SH-SY5Y (cell line): Measurements from ENCODE around the gene LDB2.

ENCODE experiments used
- GATA2 ChIP-seq: IDR thresholded peaks from 2 replicates; pipeline ENCODE4 v1.6.1; 2011; ENCODE audit warnings: mild to moderate bottlenecking, low read depth, low read length
- GATA3 ChIP-seq: IDR thresholded peaks from 2 replicates; pipeline ENCODE4 v1.6.1; 2011; ENCODE audit warnings: low read depth, mild to moderate bottlenecking, low read length, moderate library complexity

Gene LDB2

GRCh38 chr4:16896881-16897750 is 1.3 kb downstream of the LDB2 start:
- no peak for TF ChIP-seq GATA3

GRCh38 chr4:16894406-16894805 is 4.0 kb downstream of the LDB2 start:
- TF ChIP-seq GATA3 (no peak), GATA2 (no peak)

GRCh38 chr4:16893141-16893651 is 5.2 kb downstream of the LDB2 start:
- no peak for TF ChIP-seq GATA2
- TF ChIP-seq GATA3 = no peak

GRCh38 chr4:16890651-16891050 is 7.8 kb downstream of the LDB2 start:
- TF ChIP-seq GATA2 = no peak
- TF ChIP-seq GATA3 = no peak

GRCh38 chr4:16889945-16890344 is 8.5 kb downstream of the LDB2 start:
- TF ChIP-seq GATA2 (no peak), GATA3 (no peak)

GRCh38 chr4:16887887-16888286 is 10.6 kb downstream of the LDB2 start:
- TF ChIP-seq GATA3 (no peak), GATA2 (no peak)

GRCh38 chr4:16884673-16885460 is 13.6 kb downstream of the LDB2 start:
- TF ChIP-seq GATA2 (no peak), GATA3 (no peak)

GRCh38 chr4:16883806-16884205 is 14.6 kb downstream of the LDB2 start:
- TF ChIP-seq GATA2 (no peak), GATA3 (no peak)

GRCh38 chr4:16881151-16881884 is 17.1 kb downstream of the LDB2 start:
- TF ChIP-seq GATA3 = no peak
- TF ChIP-seq GATA2 = no peak

- TF ChIP-seq GATA2 (no peak), GATA3 (no peak)
Observed at GRCh38 chr4:16875487-16875886, 23.0 kb downstream of the LDB2 start.

GRCh38 chr4:16869594-16870245 is 28.7 kb downstream of the LDB2 start:
- TF ChIP-seq GATA2 (no peak), GATA3 (no peak)

GRCh38 chr4:16868674-16869073 is 29.8 kb downstream of the LDB2 start:
- TF ChIP-seq GATA3 (no peak), GATA2 (no peak)

GRCh38 chr4:16867827-16868226 is 30.6 kb downstream of the LDB2 start:
- TF ChIP-seq GATA3 (0 out of 2 replicates have a peak, but pooled peaks have one; percentile 20), GATA2 (no peak)
